ENCODE data around the gene SMOC1. TPM values are rescaled to one million over a fixed set of nuclear protein-coding genes. Genes with fewer than 3 reads are reported as not detected.

Gene SMOC1
- total RNA-seq, 1 donor from 2014 or later, result not detected

- no peak overlapping the region for H3K4me3 Mint-ChIP-seq
- peaks cover 2% of the 10 kb centered on the region for H3K9me3 Mint-ChIP-seq
- CTCF ChIA-PET, result no interaction called here
- H3K27ac Mint-ChIP-seq, result no peak overlapping the region
- peaks cover 14% of the 10 kb centered on the region for H3K27me3 Mint-ChIP-seq
- no peak for ATAC-seq (ENCODE audit: low read depth)
- H3K36me3 Mint-ChIP-seq (ENCODE audit: low read depth), result no peaks in the 10 kb centered on the region
- no peak for DNase-seq
- intact Hi-C loops (cut with micrococcal nuclease), result no loop called here
- no peaks in the 10 kb centered on the region for H3K4me1 Mint-ChIP-seq
- POLR2A ChIA-PET, result no interaction called here
- no peak for TF ChIP-seq CTCF (IDR thresholded peaks at IDR 0.05)
These were observed 111.1 kb downstream of the SMOC1 start for GRCh38 chr14:69990323-69990722.

GRCh38 chr14:69991422-69991821 lies 112.2 kb downstream of the SMOC1 start:
- CTCF ChIA-PET, result no interaction called here
- H3K36me3 Mint-ChIP-seq (ENCODE audit: low read depth), result no peaks in the 10 kb centered on the region

GRCh38 chr14:69992564-69992963 lies 113.3 kb downstream of the SMOC1 start:
- no peak for TF ChIP-seq CTCF (IDR thresholded peaks at IDR 0.05)
- H3K27ac Mint-ChIP-seq, result no peak overlapping the region
- peaks cover 19% of the 10 kb centered on the region for H3K27me3 Mint-ChIP-seq
- intact Hi-C loops (cut with micrococcal nuclease), result no loop called here
- peaks cover 2% of the 10 kb centered on the region for H3K9me3 Mint-ChIP-seq
- ChIA-PET CTCF (no interaction called here), POLR2A (no interaction called here)
- DNase-seq (no peak), ATAC-seq (ENCODE audit: low read depth) (no peak)
- no peak overlapping the region for H3K4me3 Mint-ChIP-seq
- no peaks in the 10 kb centered on the region for H3K4me1 Mint-ChIP-seq
- H3K36me3 Mint-ChIP-seq (ENCODE audit: low read depth), result no peaks in the 10 kb centered on the region

More at GRCh38 chr14:69991422-69991821, 112.2 kb downstream of the SMOC1 start:
- peaks cover 2% of the 10 kb centered on the region for H3K9me3 Mint-ChIP-seq
- H3K27ac Mint-ChIP-seq, result no peak overlapping the region
- TF ChIP-seq CTCF (IDR thresholded peaks at IDR 0.05), result no peak
- H3K4me1 Mint-ChIP-seq, result no peaks in the 10 kb centered on the region
- H3K27me3 Mint-ChIP-seq, result peaks cover 19% of the 10 kb centered on the region
- no peak for DNase-seq
- H3K4me3 Mint-ChIP-seq, result no peak overlapping the region
- no peak for ATAC-seq (ENCODE audit: low read depth)
- intact Hi-C loops (cut with micrococcal nuclease), result no loop called here
- POLR2A ChIA-PET, result no interaction called here

- H3K36me3 Mint-ChIP-seq (ENCODE audit: low read depth), result no peaks in the 10 kb centered on the region
- POLR2A ChIA-PET, result no interaction called here
- intact Hi-C loops (cut with micrococcal nuclease), result no loop called here
- DNase-seq, result no peak
- H3K4me3 Mint-ChIP-seq, result no peak overlapping the region
- no peaks in the 10 kb centered on the region for H3K4me1 Mint-ChIP-seq
- peaks cover 14% of the 10 kb centered on the region for H3K27me3 Mint-ChIP-seq
- no peak for TF ChIP-seq CTCF (IDR thresholded peaks at IDR 0.05)
- no peak overlapping the region for H3K27ac Mint-ChIP-seq
- ATAC-seq (ENCODE audit: low read depth), result no peak
- H3K9me3 Mint-ChIP-seq, result peaks cover 2% of the 10 kb centered on the region
- CTCF ChIA-PET, result no interaction called here
These were observed 114.1 kb downstream of the SMOC1 start for GRCh38 chr14:69993326-69993725.

- no peaks in the 10 kb centered on the region for H3K9me3 Mint-ChIP-seq
- intact Hi-C loops (cut with micrococcal nuclease), result no loop called here
- H3K4me1 Mint-ChIP-seq, result no peaks in the 10 kb centered on the region
- H3K36me3 Mint-ChIP-seq (ENCODE audit: low read depth), result no peaks in the 10 kb centered on the region
- no peak for ATAC-seq (ENCODE audit: low read depth)
- H3K4me3 Mint-ChIP-seq, result no peak overlapping the region
- no peak for DNase-seq
- CTCF ChIA-PET, result interaction anchor here (1.0 kb wide), 1 partner anchor 10 kb away, joined by 3 read pairs; no protein-coding TSS in a partner anchor
- H3K27me3 Mint-ChIP-seq, result peaks cover 14% of the 10 kb centered on the region
- POLR2A ChIA-PET, result no interaction called here
- TF ChIP-seq CTCF (IDR thresholded peaks at IDR 0.05), result no peak
- no peak overlapping the region for H3K27ac Mint-ChIP-seq
These were observed 114.8 kb downstream of the SMOC1 start for GRCh38 chr14:69994002-69994401.

All from activated B cell treated with CpG ODN at 0.5 μM for 24 hours (primary cell).